Body of pancreas (tissue), 4 donors: ENCODE results near the gene MADCAM1. TPM values are rescaled to one million over a fixed set of nuclear protein-coding genes. Genes with fewer than 3 reads are reported as not detected.

Source experiments
- ATAC-seq: fragments of 150-250 bp; one replicate; pipeline ENCODE4 v1.9.1; 2016
- DNase-seq, 4 donors: peaks; one replicate each; pipeline ENCODE4 v3.0.0-alpha.2; 2019
- H3K27ac ChIP-seq, 4 donors: fragments of 200-600 bp; sonication (generic); 1 replicate in 3 of 4; 2 replicates in 1 of 4; pipeline versions ENCODE4 v1.5.1 to v1.6.1; 2016 to 2019; ENCODE audit warnings: mild to moderate bottlenecking in 1 of 4, mixed read lengths in 1 of 4, moderate library complexity in 1 of 4
- H3K27me3 ChIP-seq, 2 donors: fragments of 200-600 bp; sonication (generic); one replicate each; pipeline ENCODE4 v1.6.0; 2016; ENCODE audit warnings: mild to moderate bottlenecking in 1 of 2
- H3K36me3 ChIP-seq, 2 donors: fragments of 200-600 bp; sonication (generic); replicated peaks in 1 of 2; 2 replicates each; pipeline ENCODE4 v1.5.1; 2016; ENCODE audit warnings: low read depth in 2 of 2; ENCODE audit not compliant: insufficient read depth in 1 of 2
- H3K4me1 ChIP-seq: fragments of 200-600 bp; sonication (generic); one replicate; pipeline ENCODE4 v1.6.0; 2016
- H3K4me3 ChIP-seq, 2 donors: fragments of 200-600 bp; sonication (generic); 1 replicate in 1 of 2; 2 replicates in 1 of 2; pipeline ENCODE4 v1.5.1; 2016 to 2019
- H3K9me3 ChIP-seq, 3 donors: fragments of 200-600 bp; sonication (generic); 1 replicate in 2 of 3; 2 replicates in 1 of 3; pipeline ENCODE4 v1.5.1; 2016
- POLR2A ChIP-seq, 3 donors: fragments of 450-650 bp; IDR thresholded peaks; one replicate each; pipeline ENCODE4 v1.6.1; 2016; ENCODE audit warnings: antibody characterized with exemption in 3 of 3, mild to moderate bottlenecking in 2 of 3
- WGBS, 2 donors: methylation state at CpG; one replicate each; pipeline ENCODE4 v1.1.5; 2017; 5-methylcytosine and 5-hydroxymethylcytosine counted together
- intact Hi-C: fragments of 100-400 bp; cut with DNase I; formaldehyde crosslinking; loops from one replicate; pipeline ENCODE4 v1.15.1; 2023
- total RNA-seq, 2 donors: library from RNA; depleted of rRNA; stranded (reverse); fragments of >200 nt; gene quantifications; one replicate each; pipeline ENCODE4 v1.1.0, GENCODE V29; 2016
- TF ChIP-seq, protein P1 (sequence below), 7 experiments: fragments of 450-650 bp in 4 of 7; fragments of 200-600 bp in 3 of 7; sonication (generic) in 3 of 7; IDR thresholded peaks; one replicate each; pipeline ENCODE4 v1.5.1; 2016 to 2019; ENCODE audit warnings: antibody characterized with exemption in 7 of 7

MADCAM1 gene
- total RNA-seq, 2 donors from 2014 or later: 3.6 TPM; not detected in 1

- Histone ChIP-seq H3K27me3 (peaks cover 5 to 32% of the 10 kb centered on the region in 2 donors), H3K4me1 (peaks cover 21% of the 10 kb centered on the region), H3K9me3 (no peaks in the 10 kb centered on the region), H3K27ac (no peak overlapping the region), H3K36me3 (no peaks in the 10 kb centered on the region), H3K4me3 (no peak overlapping the region)
- WGBS, 2 donors: 0 to 7% methylated on average over 1 to 11 of the region's 18 CpGs
- DNase-seq: no peak
- TF ChIP-seq, protein P1, sequence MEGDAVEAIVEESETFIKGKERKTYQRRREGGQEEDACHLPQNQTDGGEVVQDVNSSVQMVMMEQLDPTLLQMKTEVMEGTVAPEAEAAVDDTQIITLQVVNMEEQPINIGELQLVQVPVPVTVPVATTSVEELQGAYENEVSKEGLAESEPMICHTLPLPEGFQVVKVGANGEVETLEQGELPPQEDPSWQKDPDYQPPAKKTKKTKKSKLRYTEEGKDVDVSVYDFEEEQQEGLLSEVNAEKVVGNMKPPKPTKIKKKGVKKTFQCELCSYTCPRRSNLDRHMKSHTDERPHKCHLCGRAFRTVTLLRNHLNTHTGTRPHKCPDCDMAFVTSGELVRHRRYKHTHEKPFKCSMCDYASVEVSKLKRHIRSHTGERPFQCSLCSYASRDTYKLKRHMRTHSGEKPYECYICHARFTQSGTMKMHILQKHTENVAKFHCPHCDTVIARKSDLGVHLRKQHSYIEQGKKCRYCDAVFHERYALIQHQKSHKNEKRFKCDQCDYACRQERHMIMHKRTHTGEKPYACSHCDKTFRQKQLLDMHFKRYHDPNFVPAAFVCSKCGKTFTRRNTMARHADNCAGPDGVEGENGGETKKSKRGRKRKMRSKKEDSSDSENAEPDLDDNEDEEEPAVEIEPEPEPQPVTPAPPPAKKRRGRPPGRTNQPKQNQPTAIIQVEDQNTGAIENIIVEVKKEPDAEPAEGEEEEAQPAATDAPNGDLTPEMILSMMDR (IDR thresholded peaks at IDR 0.05): no peak
- TF ChIP-seq POLR2A (IDR thresholded peaks at IDR 0.05): no peak
- no peak for ATAC-seq
- intact Hi-C loops: no loop called here
Measured at GRCh38 chr19:496986-497385, 700 bp downstream of the MADCAM1 start.

DNA sequence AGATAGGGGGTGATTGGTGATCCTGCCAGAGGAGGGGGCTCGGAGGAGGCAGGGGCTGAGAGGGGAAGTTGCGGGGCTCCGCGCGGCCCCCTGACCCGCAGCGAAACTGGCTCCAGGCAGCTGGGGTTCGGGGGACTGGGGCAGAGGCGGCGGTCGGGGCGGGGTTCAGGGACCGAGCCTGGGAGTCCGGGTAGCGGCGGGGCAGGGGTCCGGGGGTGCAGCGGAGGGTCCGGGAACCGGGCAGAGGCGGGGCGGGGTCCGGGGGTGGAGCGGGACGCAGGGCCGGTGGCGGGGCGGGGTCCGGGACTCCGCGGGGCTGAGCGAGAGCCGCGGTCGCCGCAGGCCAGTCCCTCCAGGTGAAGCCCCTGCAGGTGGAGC, 1.2 kb downstream of the MADCAM1 start:
- TF ChIP-seq, protein P1 (IDR thresholded peaks at IDR 0.05): no peak
- TF ChIP-seq POLR2A (IDR thresholded peaks at IDR 0.05): no peak
- H3K27me3 ChIP-seq: peaks cover 5 to 32% of the 10 kb centered on the region in 2 donors
- peaks cover 21% of the 10 kb centered on the region for H3K4me1 ChIP-seq
- 1 to 12% methylated on average over 5 to 14 of the region's 36 CpGs for WGBS, 2 donors
- no peaks in the 10 kb centered on the region for H3K36me3 ChIP-seq
- no peaks in the 10 kb centered on the region for H3K9me3 ChIP-seq
- ATAC-seq: no peak
- no peak for DNase-seq
- H3K27ac ChIP-seq: no peak overlapping the region
- intact Hi-C loops: no loop called here
- H3K4me3 ChIP-seq: no peak overlapping the region

- no peak for DNase-seq
- Histone ChIP-seq H3K27ac (no peak overlapping the region), H3K4me3 (no peak overlapping the region), H3K36me3 (no peaks in the 10 kb centered on the region), H3K9me3 (no peaks in the 10 kb centered on the region), H3K27me3 (peaks cover 5 to 32% of the 10 kb centered on the region in 2 donors), H3K4me1 (peaks cover 21% of the 10 kb centered on the region)
- WGBS, 2 donors: 5 to 10% methylated on average over 10 to 40 of the region's 50 CpGs
- TF ChIP-seq, protein P1 (IDR thresholded peaks at IDR 0.05): no peak
- no peak for TF ChIP-seq POLR2A (IDR thresholded peaks at IDR 0.05)
- ATAC-seq: peak; percentile 30
- intact Hi-C loops: no loop called here
Measured at GRCh38 chr19:497869-498510, 1.7 kb downstream of the MADCAM1 start.

- Histone ChIP-seq H3K36me3 (no peaks in the 10 kb centered on the region), H3K4me1 (peaks cover 21% of the 10 kb centered on the region), H3K9me3 (no peaks in the 10 kb centered on the region), H3K27ac (no peak overlapping the region), H3K4me3 (no peak overlapping the region), H3K27me3 (peaks cover 5 to 32% of the 10 kb centered on the region in 2 donors)
- intact Hi-C loops: no loop called here
- TF ChIP-seq, protein P1 (IDR thresholded peaks at IDR 0.05): no peak
- no peak for TF ChIP-seq POLR2A (IDR thresholded peaks at IDR 0.05)
- no peak for DNase-seq
- 0 to 11% methylated on average over 1 to 25 of the region's 26 CpGs for WGBS, 2 donors
- ATAC-seq: no peak
Measured at GRCh38 chr19:498511-498891, 2.2 kb downstream of the MADCAM1 start.
